GM12878 (cell line): Measurements from ENCODE around the gene ZNF608. TPM values are rescaled to one million over a fixed set of nuclear protein-coding genes. Genes with fewer than 3 reads are reported as not detected.

Experiments used
- ATAC-seq: fragments of 200-7000 bp; cut with Tn5 transposase; 3 replicates; pipeline ENCODE4 v1.9.1; 2020; ENCODE audit warnings: mild to moderate bottlenecking, moderate library complexity
- BruUV-seq: library from RNA; stranded (reverse); fragments of 400-500 nt; replicated peaks from 2 replicates; lab custom pipeline; 2021; lab: Mats Ljungman, UMichigan
- CTCF ChIA-PET: fragments of 300-600 bp; sonication (Branson Sonifier 250); formaldehyde crosslinking; extraction: SDS; loops from one replicate; lab custom pipeline; 2021; ENCODE audit warnings: inconsistent platforms; lab: Yijun Ruan, JAX
- POLR2A ChIA-PET: fragments of 350-600 bp; formaldehyde crosslinking; extraction: SDS; loops from one replicate; lab custom pipeline; 2021; ENCODE audit warnings: inconsistent platforms; lab: Charles Lee
- RAD21 ChIA-PET: fragments of 300-600 bp; sonication (Branson Sonifier 250); formaldehyde crosslinking; loops from one replicate; lab custom pipeline; 2023; ENCODE audit warnings: antibody characterized with exemption; ENCODE audit not compliant: unreplicated experiment; lab: Charles Lee
- SMC1A ChIA-PET: fragments of 300-600 bp; sonication (Branson Sonifier 250); formaldehyde crosslinking; loops from one replicate; lab custom pipeline; 2023; ENCODE audit not compliant: unreplicated experiment, uncharacterized antibody; lab: Charles Lee
- DNase-seq: peaks from one replicate; pipeline ENCODE4 v3.0.0-alpha.2; 2011; ENCODE audit warnings: low read depth, low spot score
- FAIRE-seq: peaks from 3 replicates; lab custom pipeline; 2011; peaks lifted over from hg19 to GRCh38; lab: Jason Lieb, UNC
- H2AFZ ChIP-seq: 2 replicates; pipeline ENCODE4 v1.6.0; 2011; ENCODE audit warnings: low read depth, low read length, control low read depth; ENCODE audit not compliant: control insufficient read depth
- H3K27ac ChIP-seq: 2 replicates; pipeline ENCODE4 v1.5.1; 2011; ENCODE audit warnings: control low read depth; ENCODE audit not compliant: control insufficient read depth, insufficient read depth
- H3K27me3 ChIP-seq, 2 experiments: replicated peaks in 1 of 2; 2 replicates each; pipeline versions ENCODE4 v1.6.0 to v1.6.1; 2011; ENCODE audit warnings: low read length in 1 of 2; ENCODE audit not compliant: control insufficient read depth in 2 of 2, insufficient read depth in 2 of 2
- H3K36me3 ChIP-seq, 2 experiments: 2 replicates each; pipeline ENCODE4 v1.5.1; 2011; ENCODE audit warnings: low read length in 1 of 2; ENCODE audit not compliant: control insufficient read depth in 2 of 2, insufficient read depth in 2 of 2
- H3K4me1 ChIP-seq: 2 replicates; pipeline ENCODE4 v1.6.1; 2011; ENCODE audit warnings: mild to moderate bottlenecking, low read length, moderate library complexity, mixed read lengths; ENCODE audit not compliant: control insufficient read depth, insufficient read depth
- H3K4me2 ChIP-seq: 2 replicates; pipeline ENCODE4 v1.6.0; 2011; ENCODE audit warnings: control low read depth; ENCODE audit not compliant: control insufficient read depth, insufficient read depth
- H3K4me3 ChIP-seq: fragments of 200-600 bp; sonication (generic); 2 replicates; pipeline ENCODE4 v1.5.1; 2016
- H3K79me2 ChIP-seq: 2 replicates; pipeline ENCODE4 v1.6.0; 2011; ENCODE audit warnings: low read length; ENCODE audit not compliant: control insufficient read depth, insufficient read depth
- H3K9ac ChIP-seq: 2 replicates; pipeline ENCODE4 v1.8.0; 2011; ENCODE audit warnings: low read length, control low read depth, mixed read lengths; ENCODE audit not compliant: control insufficient read depth, insufficient read depth
- H3K9me3 ChIP-seq: replicated peaks from 3 replicates; pipeline ENCODE4 v1.5.1; 2011; ENCODE audit warnings: mild to moderate bottlenecking, low read length; ENCODE audit not compliant: control insufficient read depth, insufficient read depth
- H4K20me1 ChIP-seq: 2 replicates; pipeline ENCODE4 v1.6.0; 2011; ENCODE audit not compliant: control insufficient read depth, insufficient read depth
- CHD2 ChIP-seq: IDR thresholded peaks from 2 replicates; pipeline ENCODE4 v1.6.1; 2011; ENCODE audit warnings: low read depth, low read length, improper control_type of control experiment, borderline replicate concordance
- GABPA ChIP-seq: IDR thresholded peaks from 2 replicates; pipeline ENCODE4 v1.6.1; 2014; ENCODE audit warnings: antibody characterized with exemption, low read depth, mild to moderate bottlenecking, inconsistent platforms
- SMAD1 ChIP-seq: fragments of 450-650 bp; IDR thresholded peaks from 2 replicates; pipeline ENCODE4 v1.6.1; 2018; ENCODE audit warnings: mild to moderate bottlenecking, low read depth; ENCODE audit not compliant: partially characterized antibody
- SMARCA5 ChIP-seq: fragments of 450-650 bp; IDR thresholded peaks from 2 replicates; pipeline ENCODE4 v1.6.1; 2017; ENCODE audit warnings: mild to moderate bottlenecking
- TCF3 ChIP-seq: IDR thresholded peaks from 2 replicates; pipeline ENCODE4 v1.6.1; 2012; ENCODE audit warnings: low read depth, mild to moderate bottlenecking, low read length, borderline replicate concordance; ENCODE audit not compliant: insufficient read depth
- WGBS: methylation state at CpG from one replicate; pipeline ENCODE4 v1.1.6; 2016; ENCODE audit warnings: low lambda C conversion rate; ENCODE audit not compliant: insufficient replicate concordance, insufficient coverage; ENCODE audit errors: missing lambda C conversion rate; 5-methylcytosine and 5-hydroxymethylcytosine counted together
- in situ Hi-C: fragments of 300-500 bp; cut with MboI; formaldehyde crosslinking; loops from 9 replicates; pipeline ENCODE4 v1.14.3; 2018; ENCODE audit warnings: mixed read lengths
- intact Hi-C: fragments of 100-400 bp; cut with micrococcal nuclease; formaldehyde crosslinking; loops from one replicate; pipeline ENCODE4 v1.14.2; 2022; ENCODE audit not compliant: unreplicated experiment
- polyA plus RNA-seq, 11 experiments: library from polyadenylated mRNA; depleted of rRNA in 4 of 11; unstranded in 6 of 11; stranded (reverse) in 5 of 11; fragments of >200 nt; fragmentation: Nextera tagmentation in 4 of 11; fragmentation: Illumina TruSeq in 1 of 11; extraction: Ambion mirVana in 4 of 11; extraction: Trizol in 1 of 11; gene quantifications; 1 replicate in 1 of 11; 2 replicates in 10 of 11; pipeline versions ENCODE4 v1.2.1 to v1.2.3, GENCODE V29; 2011 to 2016; ENCODE audit warnings: inconsistent platforms in 2 of 11, missing spikeins in 2 of 11, low read depth in 1 of 11
- total RNA-seq, 4 experiments: library from RNA; depleted of rRNA in 3 of 4; stranded (reverse); fragments of >200 nt in 3 of 4; fragmentation: Illumina TruSeq in 1 of 4; extraction: Trizol in 1 of 4; gene quantifications; 2 replicates each; pipeline versions ENCODE4 v1.2.1 to v1.2.3, GENCODE V29; 2013 to 2021

The ZNF608 gene
- total and polyA plus RNA-seq, 10 of the 15 experiments (the other 5 are each of a cell fraction or from before 2014, with no cell fraction given), result 0.19 to 6.7 (median 0.64) TPM

DNA sequence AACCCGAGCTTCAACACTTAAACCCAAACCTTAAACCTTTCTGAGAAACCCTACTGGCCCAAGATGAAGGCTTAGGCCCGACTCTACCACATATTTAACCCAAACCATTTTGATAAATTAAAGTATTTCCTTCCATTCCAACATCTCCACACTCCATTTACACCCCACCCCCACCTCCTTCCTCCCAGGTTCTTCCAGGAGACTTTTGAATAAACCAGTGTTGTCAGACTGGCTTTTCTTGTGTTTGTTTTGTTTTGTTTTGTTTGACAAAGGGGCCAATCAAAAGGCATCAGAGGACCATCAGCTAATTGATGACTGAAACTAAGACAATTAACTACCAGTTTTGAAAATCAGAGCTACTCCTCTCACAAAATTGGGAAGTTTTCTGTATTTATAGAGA is 4.6 kb upstream of the ZNF608 start:
- intact Hi-C loops (no loop called here), in situ Hi-C loops (no loop called here)
- ChIA-PET RAD21 (interaction anchor here (0.6 to 2.4 kb wide), 13 partner anchors 10 to 1917 kb away, joined by 3 to 16 read pairs (median 4); no protein-coding TSS in a partner anchor), SMC1A (interaction anchor here (0.6 to 5.0 kb wide), 16 partner anchors 8 to 719 kb away, joined by 3 to 65 read pairs (median 4); no protein-coding TSS in a partner anchor), CTCF (interaction anchor here (1.2 to 2.3 kb wide), 5 partner anchors 12 to 201 kb away, joined by 3 to 7 read pairs (median 5); no protein-coding TSS in a partner anchor), POLR2A (interaction anchor here (0.6 to 1.4 kb wide), 3 partner anchors 40 to 430 kb away, joined by 3 to 4 read pairs (median 3); no protein-coding TSS in a partner anchor)
- Histone ChIP-seq H3K4me1 (peaks cover 3% of the 10 kb centered on the region; the same call in 1 of the 2 replicates), H2AFZ (no peak overlapping the region), H3K79me2 (peaks cover 6% of the 10 kb centered on the region), H3K27me3 (no peaks in the 10 kb centered on the region), H3K4me2 (no peak overlapping the region), H3K9ac (no peak overlapping the region), H3K4me3 (no peak overlapping the region), H4K20me1 (no peaks in the 10 kb centered on the region), H3K36me3 (no peaks in the 10 kb centered on the region), H3K9me3 (no peaks in the 10 kb centered on the region), H3K27ac (no peak overlapping the region)
- DNase-seq (no peak), FAIRE-seq (no peak), ATAC-seq (no peak)
- TF ChIP-seq SMARCA5 (no peak), GABPA (no peak), CHD2 (no peak), TCF3 (no peak), SMAD1 (no peak)
- BruUV-seq, result no TSS peak
- WGBS, result 64% methylated on average over 2 of the region's 2 CpGs
